GM21576 (cell line): ENCODE measurements around the gene MRPS34.

Experiments used
- ATAC-seq: cut with Tn5 transposase; IDR thresholded peaks from one replicate; pipeline ENCODE4 v1.9.1; 2021; ENCODE audit warnings: mild to moderate bottlenecking, moderate library complexity; ENCODE audit not compliant: unreplicated experiment

The MRPS34 gene

GRCh38 chr16:1794908-1795666 is 22.2 kb upstream of the MRPS34 start:
- no peak for ATAC-seq

- no peak for ATAC-seq
These were observed 21.4 kb upstream of the MRPS34 start for GRCh38 chr16:1794221-1794871.

GRCh38 chr16:1793578-1794220 is 20.8 kb upstream of the MRPS34 start, which contains the start of gene IGFALS:
Gene IGFALS, minus strand, starts transcription at chr16:1793705. Its CDS starts 53 bp downstream, at chr16:1793652.
- no peak for ATAC-seq

- ATAC-seq = no peak
These were observed 20.1 kb upstream of the MRPS34 start for GRCh38 chr16:1792836-1793577.

- no peak for ATAC-seq
These were observed 19.2 kb upstream of the MRPS34 start for GRCh38 chr16:1791943-1792812.

- ATAC-seq = no peak
These were observed 18.5 kb upstream of the MRPS34 start for GRCh38 chr16:1791256-1791942.

GRCh38 chr16:1790611-1791255 is 17.8 kb upstream of the MRPS34 start:
- no peak for ATAC-seq

- ATAC-seq = no peak
These were observed 17.3 kb upstream of the MRPS34 start for GRCh38 chr16:1790261-1790610.

GRCh38 chr16:1789643-1790045 is 16.7 kb upstream of the MRPS34 start:
- no peak for ATAC-seq

- ATAC-seq = no peak
These were observed 15.8 kb upstream of the MRPS34 start for GRCh38 chr16:1788708-1789100.

GRCh38 chr16:1788095-1788707 is 15.3 kb upstream of the MRPS34 start:
- ATAC-seq = no peak

- ATAC-seq = no peak
These were observed 14.6 kb upstream of the MRPS34 start for GRCh38 chr16:1787322-1788094.

- no peak for ATAC-seq
These were observed 14.1 kb upstream of the MRPS34 start for GRCh38 chr16:1787056-1787321.

GRCh38 chr16:1786242-1787055 is 13.5 kb upstream of the MRPS34 start:
- no peak for ATAC-seq

- no peak for ATAC-seq
These were observed 12.9 kb upstream of the MRPS34 start for GRCh38 chr16:1785846-1786170.

GRCh38 chr16:1784977-1785845 is 12.3 kb upstream of the MRPS34 start:
- no peak for ATAC-seq
